Karpas-422 (cell line): ENCODE results near the gene REM2. TPM values are rescaled to one million over a fixed set of nuclear protein-coding genes. Genes with fewer than 3 reads are reported as not detected.

Experiments
- DNase-seq: peaks from one replicate; pipeline ENCODE4 v3.0.0-alpha.2; 2015
- H2AFZ ChIP-seq: fragments of 200-600 bp; sonication (generic); 2 replicates; pipeline ENCODE4 v1.6.1; 2014; ENCODE audit warnings: antibody characterized with exemption, low read length, mixed read lengths
- H3K27ac ChIP-seq: fragments of 200-600 bp; sonication (generic); 2 replicates; pipeline ENCODE4 v1.5.1; 2014; ENCODE audit warnings: mild to moderate bottlenecking, low read length, moderate library complexity
- H3K27me3 ChIP-seq: fragments of 200-600 bp; sonication (generic); 2 replicates; pipeline ENCODE4 v1.6.1; 2014; ENCODE audit warnings: low read length, mixed read lengths
- H3K36me3 ChIP-seq: fragments of 200-600 bp; sonication (generic); 2 replicates; pipeline ENCODE4 v1.6.1; 2014; ENCODE audit warnings: low read length, mixed read lengths; ENCODE audit not compliant: insufficient read depth
- H3K4me1 ChIP-seq: fragments of 200-600 bp; sonication (generic); 2 replicates; pipeline ENCODE4 v1.6.1; 2014; ENCODE audit warnings: mild to moderate bottlenecking, low read length, mixed read lengths
- H3K4me2 ChIP-seq: fragments of 200-600 bp; sonication (generic); 2 replicates; pipeline ENCODE4 v1.6.1; 2014; ENCODE audit warnings: low read length, low read depth, mild to moderate bottlenecking; ENCODE audit not compliant: poor library complexity, severe bottlenecking
- H3K4me3 ChIP-seq: fragments of 200-600 bp; sonication (generic); 2 replicates; pipeline ENCODE4 v1.5.1; 2014; ENCODE audit warnings: mild to moderate bottlenecking, antibody characterized with exemption, low read length, mixed read lengths
- H3K79me2 ChIP-seq: fragments of 200-600 bp; sonication (generic); 2 replicates; pipeline ENCODE4 v1.6.1; 2014; ENCODE audit warnings: mild to moderate bottlenecking, low read length, mixed read lengths
- H3K9ac ChIP-seq: fragments of 200-600 bp; sonication (generic); 2 replicates; pipeline ENCODE4 v1.6.0; 2014; ENCODE audit warnings: low read length
- H3K9me2 ChIP-seq: fragments of 200-600 bp; sonication (generic), shearing (Covaris generic); replicated peaks from 2 replicates; pipeline ENCODE4 v1.6.0; 2014; ENCODE audit warnings: mild to moderate bottlenecking, low read length, moderate library complexity; ENCODE audit not compliant: insufficient read depth
- H3K9me3 ChIP-seq: fragments of 300-700, 200-600 bp; sonication (generic); 2 replicates; pipeline ENCODE4 v1.6.1; 2014; ENCODE audit warnings: low read length, mixed read lengths
- H4K20me1 ChIP-seq: fragments of 200-600 bp; sonication (generic); 2 replicates; pipeline ENCODE4 v1.6.1; 2014; ENCODE audit warnings: mild to moderate bottlenecking, antibody characterized with exemption, low read length, low read depth; ENCODE audit not compliant: insufficient read depth
- total RNA-seq: library from RNA; depleted of rRNA; stranded (reverse); fragments of >200 nt; shearing (Covaris generic); gene quantifications from 2 replicates; pipeline ENCODE4 v1.2.3, GENCODE V29; 2014; ENCODE audit warnings: low replicate concordance

The REM2 gene
- total RNA-seq, 1 experiment from 2014 or later, result not detected

DNA sequence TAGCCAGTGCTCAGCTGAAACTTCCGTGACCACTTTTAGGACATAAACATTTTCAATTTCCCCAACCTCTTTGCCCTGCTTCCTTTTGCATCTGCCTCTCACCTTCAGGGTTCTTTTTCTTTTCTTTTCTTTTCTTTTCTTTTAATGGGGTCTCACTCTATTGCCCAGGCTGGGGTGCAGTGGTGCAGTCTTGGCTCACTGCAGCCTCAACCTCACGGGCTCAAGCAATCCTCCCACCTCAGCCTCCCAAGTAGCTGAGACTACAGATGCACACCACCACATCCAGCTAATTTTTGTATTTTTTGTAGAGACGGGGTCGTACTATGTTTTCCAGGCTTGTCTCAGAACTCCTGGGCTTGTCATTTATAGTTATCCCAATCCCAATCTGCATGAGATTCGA, 16.1 kb upstream of the REM2 start:
- DNase-seq, result no peak
- no peaks in the 10 kb centered on the region for H3K27me3 ChIP-seq
- H3K4me3 ChIP-seq, result no peak overlapping the region
- H3K79me2 ChIP-seq, result no peaks in the 10 kb centered on the region
- H3K27ac ChIP-seq, result no peak overlapping the region
- no peaks in the 10 kb centered on the region for H3K36me3 ChIP-seq
- no peaks in the 10 kb centered on the region for H3K9me3 ChIP-seq
- no peaks in the 10 kb centered on the region for H4K20me1 ChIP-seq
- no peak overlapping the region for H2AFZ ChIP-seq
- no peak overlapping the region for H3K9ac ChIP-seq
- H3K4me2 ChIP-seq, result no peak overlapping the region
- no peaks in the 10 kb centered on the region for H3K9me2 ChIP-seq
- H3K4me1 ChIP-seq, result peaks cover 16% of the 10 kb centered on the region

GRCh38 chr14:22870811-22871223, 12.2 kb upstream of the REM2 start:
- Histone ChIP-seq H3K9ac (peak overlapping the region; percentile 86), H3K9me2 (no peaks in the 10 kb centered on the region), H3K36me3 (0 out of 2 replicates have a peak, but pooled peaks cover 5% of the 10 kb centered on the region), H3K4me2 (peak overlapping the region; percentile 91), H3K4me1 (peaks cover 24% of the 10 kb centered on the region), H3K9me3 (no peaks in the 10 kb centered on the region), H2AFZ (peak overlapping the region; percentile 78), H3K27ac (peak overlapping the region; percentile 91), H3K4me3 (peak overlapping the region; percentile 85), H4K20me1 (peaks cover 5% of the 10 kb centered on the region; the same call in 1 of the 2 replicates), H3K79me2 (peaks cover 8% of the 10 kb centered on the region), H3K27me3 (no peaks in the 10 kb centered on the region)
- no peak for DNase-seq

GRCh38 chr14:22871224-22872032, 11.6 kb upstream of the REM2 start, which contains the start of gene LRP10:
Gene LRP10, plus strand, starts transcription at chr14:22871740. Its CDS starts 564 bp downstream, at chr14:22872304.
- H3K36me3 ChIP-seq, result 0 out of 2 replicates have a peak, but pooled peaks cover 5% of the 10 kb centered on the region
- H3K4me2 ChIP-seq, result peak within 1 kb of the TSS; percentile 91
- peaks cover 8% of the 10 kb centered on the region for H3K79me2 ChIP-seq
- peak within 1 kb of the TSS; percentile 85 for H3K4me3 ChIP-seq
- peaks cover 5% of the 10 kb centered on the region; the same call in 1 of the 2 replicates for H4K20me1 ChIP-seq
- H3K27me3 ChIP-seq, result no peaks in the 10 kb centered on the region
- peaks cover 24% of the 10 kb centered on the region for H3K4me1 ChIP-seq
- H3K27ac ChIP-seq, result peak within 1 kb of the TSS; percentile 91
- peak within 1 kb of the TSS; percentile 78 for H2AFZ ChIP-seq
- H3K9ac ChIP-seq, result peak within 1 kb of the TSS; percentile 86
- DNase-seq, result peak; percentile 98
- no peaks in the 10 kb centered on the region for H3K9me3 ChIP-seq
- H3K9me2 ChIP-seq, result no peaks in the 10 kb centered on the region

DNA sequence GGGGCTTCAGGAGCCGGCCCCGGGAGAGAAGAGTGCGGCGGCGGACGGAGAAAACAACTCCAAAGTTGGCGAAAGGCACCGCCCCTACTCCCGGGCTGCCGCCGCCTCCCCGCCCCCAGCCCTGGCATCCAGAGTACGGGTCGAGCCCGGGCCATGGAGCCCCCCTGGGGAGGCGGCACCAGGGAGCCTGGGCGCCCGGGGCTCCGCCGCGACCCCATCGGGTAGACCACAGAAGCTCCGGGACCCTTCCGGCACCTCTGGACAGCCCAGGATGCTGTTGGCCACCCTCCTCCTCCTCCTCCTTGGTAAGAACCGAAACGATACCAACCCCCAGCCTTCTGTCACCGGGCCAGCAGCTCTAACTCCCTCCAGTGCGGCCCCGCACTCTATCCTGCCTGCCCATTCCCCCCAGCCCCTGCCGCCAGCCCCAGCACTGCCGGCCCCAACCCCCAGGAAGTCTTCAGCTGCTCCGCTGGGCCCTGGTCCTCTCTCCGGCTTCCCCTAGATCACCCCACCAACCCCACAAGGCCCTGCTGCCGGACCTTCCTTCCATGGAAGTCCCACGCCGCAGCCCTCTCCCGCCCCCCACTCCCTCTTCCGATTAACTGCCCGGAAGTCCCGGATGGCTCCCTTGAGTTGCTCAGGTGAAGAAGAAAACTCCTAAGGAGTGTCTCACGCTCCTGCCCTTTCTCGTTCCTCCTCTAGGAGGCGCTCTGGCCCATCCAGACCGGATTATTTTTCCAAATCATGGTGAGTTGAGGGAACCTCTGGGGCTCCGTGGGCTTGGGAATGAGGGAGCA, 10.8 kb upstream of the REM2 start:
- Histone ChIP-seq H3K79me2 (peaks cover 8% of the 10 kb centered on the region), H3K4me3 (peak overlapping the region; percentile 85), H2AFZ (peak overlapping the region; percentile 59; the same call in 1 of the 2 replicates), H3K9me3 (no peaks in the 10 kb centered on the region), H3K9ac (peak overlapping the region; percentile 86), H4K20me1 (peaks cover 5% of the 10 kb centered on the region; the same call in 1 of the 2 replicates), H3K36me3 (peaks cover 5% of the 10 kb centered on the region; the same call in 1 of the 2 replicates), H3K4me2 (peak overlapping the region; percentile 91), H3K4me1 (peaks cover 24% of the 10 kb centered on the region), H3K27ac (peak overlapping the region; percentile 91), H3K9me2 (no peaks in the 10 kb centered on the region), H3K27me3 (no peaks in the 10 kb centered on the region)
- peak; percentile 90 for DNase-seq

GRCh38 chr14:22872833-22873520, 10.0 kb upstream of the REM2 start:
- Histone ChIP-seq H3K36me3 (peaks cover 5% of the 10 kb centered on the region; the same call in 1 of the 2 replicates), H3K79me2 (peaks cover 8% of the 10 kb centered on the region), H3K9ac (peak overlapping the region; percentile 86), H3K9me3 (no peaks in the 10 kb centered on the region), H3K27ac (peak overlapping the region; percentile 91), H2AFZ (peak overlapping the region; percentile 59; the same call in 1 of the 2 replicates), H3K4me1 (peaks cover 24% of the 10 kb centered on the region), H4K20me1 (peaks cover 5% of the 10 kb centered on the region; the same call in 1 of the 2 replicates), H3K9me2 (no peaks in the 10 kb centered on the region), H3K4me3 (peak overlapping the region; percentile 85), H3K4me2 (peak overlapping the region; percentile 91), H3K27me3 (no peaks in the 10 kb centered on the region)
- no peak for DNase-seq

GRCh38 chr14:22875003-22875747, 7.8 kb upstream of the REM2 start:
- Histone ChIP-seq H3K9ac (no peak overlapping the region), H3K27ac (no peak overlapping the region), H3K4me3 (no peak overlapping the region), H3K4me1 (peaks cover 21% of the 10 kb centered on the region), H3K9me2 (no peaks in the 10 kb centered on the region), H2AFZ (no peak overlapping the region), H4K20me1 (peaks cover 5% of the 10 kb centered on the region), H3K4me2 (no peak overlapping the region), H3K79me2 (peaks cover 8% of the 10 kb centered on the region), H3K27me3 (no peaks in the 10 kb centered on the region), H3K36me3 (peaks cover 10% of the 10 kb centered on the region; the same call in 1 of the 2 replicates), H3K9me3 (no peaks in the 10 kb centered on the region)
- DNase-seq, result no peak

DNA sequence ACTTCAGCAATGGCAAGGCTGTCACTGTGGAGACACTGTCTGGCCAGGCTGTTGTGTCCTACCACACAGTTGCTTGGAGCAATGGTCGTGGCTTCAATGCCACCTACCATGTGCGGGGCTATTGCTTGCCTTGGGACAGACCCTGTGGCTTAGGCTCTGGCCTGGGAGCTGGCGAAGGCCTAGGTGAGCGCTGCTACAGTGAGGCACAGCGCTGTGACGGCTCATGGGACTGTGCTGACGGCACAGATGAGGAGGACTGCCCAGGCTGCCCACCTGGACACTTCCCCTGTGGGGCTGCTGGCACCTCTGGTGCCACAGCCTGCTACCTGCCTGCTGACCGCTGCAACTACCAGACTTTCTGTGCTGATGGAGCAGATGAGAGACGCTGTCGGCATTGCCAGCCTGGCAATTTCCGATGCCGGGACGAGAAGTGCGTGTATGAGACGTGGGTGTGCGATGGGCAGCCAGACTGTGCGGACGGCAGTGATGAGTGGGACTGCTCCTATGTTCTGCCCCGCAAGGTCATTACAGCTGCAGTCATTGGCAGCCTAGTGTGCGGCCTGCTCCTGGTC, 7.2 kb upstream of the REM2 start:
- Histone ChIP-seq H3K79me2 (peaks cover 8% of the 10 kb centered on the region), H2AFZ (no peak overlapping the region), H3K9me3 (no peaks in the 10 kb centered on the region), H3K36me3 (peaks cover 10% of the 10 kb centered on the region; the same call in 1 of the 2 replicates), H3K27ac (no peak overlapping the region), H3K9ac (no peak overlapping the region), H3K9me2 (no peaks in the 10 kb centered on the region), H3K4me1 (peaks cover 14% of the 10 kb centered on the region), H4K20me1 (peaks cover 5% of the 10 kb centered on the region), H3K4me3 (no peak overlapping the region), H3K4me2 (no peak overlapping the region), H3K27me3 (no peaks in the 10 kb centered on the region)
- no peak for DNase-seq
